ENCODE results near the gene TMEM72.
A peak's percentile ranks its signal among the peaks of the same experiment; 100 is the strongest.

Gene TMEM72

GRCh38 chr10:44952779-44953231, 41.7 kb downstream of the TMEM72 start:
- no peak for TF ChIP-seq TOX (CRISPR knock-in tag; IDR thresholded peaks at IDR 0.05; ENCODE audit: borderline replicate concordance)
- no peak for TF ChIP-seq PATZ1 (CRISPR knock-in tag; IDR thresholded peaks at IDR 0.05; ENCODE audit: borderline replicate concordance)
- no peak for TF ChIP-seq ISL1 (CRISPR knock-in tag; IDR thresholded peaks at IDR 0.05)
- no peak for TF ChIP-seq POU6F1 (CRISPR knock-in tag; IDR thresholded peaks at IDR 0.05; ENCODE audit: borderline replicate concordance, low read depth)
- no peak for TF ChIP-seq TSHZ2 (CRISPR knock-in tag; IDR thresholded peaks at IDR 0.05)
- TF ChIP-seq TCF4 (CRISPR knock-in tag; IDR thresholded peaks at IDR 0.05; ENCODE audit: borderline replicate concordance): no peak
- TF ChIP-seq ARNTL (CRISPR knock-in tag; IDR thresholded peaks at IDR 0.05; ENCODE audit: borderline replicate concordance, low read depth): no peak
- no peak for TF ChIP-seq BACH2 (CRISPR knock-in tag; IDR thresholded peaks at IDR 0.05; ENCODE audit: borderline replicate concordance)
- no peak for TF ChIP-seq SNAI2 (CRISPR knock-in tag; IDR thresholded peaks at IDR 0.05)
- no peak for TF ChIP-seq ZNF70 (CRISPR knock-in tag; IDR thresholded peaks at IDR 0.05)
- peak; percentile 49; the same call in 2 of the 3 replicates for ATAC-seq

- TF ChIP-seq BACH2 (CRISPR knock-in tag; IDR thresholded peaks at IDR 0.05; ENCODE audit: borderline replicate concordance) (no peak), ISL1 (CRISPR knock-in tag; IDR thresholded peaks at IDR 0.05) (no peak), ARNTL (CRISPR knock-in tag; IDR thresholded peaks at IDR 0.05; ENCODE audit: borderline replicate concordance, low read depth) (no peak), TCF4 (CRISPR knock-in tag; IDR thresholded peaks at IDR 0.05; ENCODE audit: borderline replicate concordance) (no peak), CSDC2 (CRISPR knock-in tag; IDR thresholded peaks at IDR 0.05) (no peak), ESRRG (CRISPR knock-in tag; IDR thresholded peaks at IDR 0.05) (no peak), GLIS3 (CRISPR knock-in tag; IDR thresholded peaks at IDR 0.05) (no peak), RARB (CRISPR knock-in tag; IDR thresholded peaks at IDR 0.05) (no peak), ZC3H10 (CRISPR knock-in tag; IDR thresholded peaks at IDR 0.05) (no peak), PATZ1 (CRISPR knock-in tag; IDR thresholded peaks at IDR 0.05; ENCODE audit: borderline replicate concordance) (no peak), ZNF8 (CRISPR knock-in tag; IDR thresholded peaks at IDR 0.05) (no peak), POU6F1 (CRISPR knock-in tag; IDR thresholded peaks at IDR 0.05; ENCODE audit: borderline replicate concordance, low read depth) (no peak), ZFP30 (CRISPR knock-in tag; IDR thresholded peaks at IDR 0.05) (no peak), ZFP3 (CRISPR knock-in tag; IDR thresholded peaks at IDR 0.05) (no peak), TSHZ2 (CRISPR knock-in tag; IDR thresholded peaks at IDR 0.05) (no peak), ZNF70 (CRISPR knock-in tag; IDR thresholded peaks at IDR 0.05) (no peak), SNAI2 (CRISPR knock-in tag; IDR thresholded peaks at IDR 0.05) (no peak)
- TF ChIP-seq, protein P1, sequence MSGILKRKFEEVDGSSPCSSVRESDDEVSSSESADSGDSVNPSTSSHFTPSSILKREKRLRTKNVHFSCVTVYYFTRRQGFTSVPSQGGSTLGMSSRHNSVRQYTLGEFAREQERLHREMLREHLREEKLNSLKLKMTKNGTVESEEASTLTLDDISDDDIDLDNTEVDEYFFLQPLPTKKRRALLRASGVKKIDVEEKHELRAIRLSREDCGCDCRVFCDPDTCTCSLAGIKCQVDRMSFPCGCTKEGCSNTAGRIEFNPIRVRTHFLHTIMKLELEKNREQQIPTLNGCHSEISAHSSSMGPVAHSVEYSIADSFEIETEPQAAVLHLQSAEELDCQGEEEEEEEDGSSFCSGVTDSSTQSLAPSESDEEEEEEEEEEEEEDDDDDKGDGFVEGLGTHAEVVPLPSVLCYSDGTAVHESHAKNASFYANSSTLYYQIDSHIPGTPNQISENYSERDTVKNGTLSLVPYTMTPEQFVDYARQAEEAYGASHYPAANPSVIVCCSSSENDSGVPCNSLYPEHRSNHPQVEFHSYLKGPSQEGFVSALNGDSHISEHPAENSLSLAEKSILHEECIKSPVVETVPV (CRISPR knock-in tag; IDR thresholded peaks at IDR 0.05): no peak
- ATAC-seq: no peak
Measured at GRCh38 chr10:44954042-44954441, 42.9 kb downstream of the TMEM72 start.

Data from SK-N-SH treated with all-trans-retinoic acid at 6 μM for 48 hours (cell line).